Hepatocyte (in vitro differentiated cells): ENCODE results near the gene EEFSEC. TPM values are rescaled to one million over a fixed set of nuclear protein-coding genes. Genes with fewer than 3 reads are reported as not detected.

Experiments used
- DNase-seq: peaks from one replicate; pipeline ENCODE4 v3.0.0-alpha.2; 2016; ENCODE audit warnings: low spot score
- H2AFZ ChIP-seq: fragments of 200-600 bp; sonication (generic); 2 replicates; pipeline ENCODE4 v1.6.0; 2016; ENCODE audit warnings: antibody characterized with exemption, mild to moderate bottlenecking
- H3K27ac ChIP-seq: fragments of 200-600 bp; sonication (generic); 2 replicates; pipeline ENCODE4 v1.5.1; 2016; ENCODE audit warnings: mild to moderate bottlenecking
- H3K27me3 ChIP-seq: fragments of 200-600 bp; sonication (generic); 2 replicates; pipeline ENCODE4 v1.6.1; 2016
- H3K36me3 ChIP-seq: fragments of 200-600 bp; sonication (generic); replicated peaks from 2 replicates; pipeline ENCODE4 v1.5.1; 2016; ENCODE audit warnings: low read depth; ENCODE audit not compliant: insufficient read depth
- H3K4me1 ChIP-seq: fragments of 200-600 bp; sonication (generic); 2 replicates; pipeline ENCODE4 v1.5.1; 2016; ENCODE audit warnings: mild to moderate bottlenecking, moderate library complexity; ENCODE audit not compliant: insufficient read depth
- H3K4me2 ChIP-seq: fragments of 200-600 bp; sonication (generic); 2 replicates; pipeline ENCODE4 v1.6.0; 2016
- H3K4me3 ChIP-seq: fragments of 200-600 bp; sonication (generic); 2 replicates; pipeline ENCODE4 v1.5.1; 2016; ENCODE audit warnings: mild to moderate bottlenecking
- H3K79me2 ChIP-seq: fragments of 200-600 bp; sonication (generic); 2 replicates; pipeline ENCODE4 v1.6.0; 2017; ENCODE audit warnings: mild to moderate bottlenecking
- H3K9me2 ChIP-seq: fragments of 200-600 bp; sonication (generic); replicated peaks from 2 replicates; pipeline ENCODE4 v1.6.0; 2017; ENCODE audit warnings: mild to moderate bottlenecking; ENCODE audit not compliant: insufficient read depth
- H3K9me3 ChIP-seq: fragments of 200-600 bp; sonication (generic); 2 replicates; pipeline ENCODE4 v1.5.1; 2016; ENCODE audit warnings: low read depth, mild to moderate bottlenecking
- H4K20me1 ChIP-seq: fragments of 200-600 bp; sonication (generic); 2 replicates; pipeline ENCODE4 v1.6.0; 2016; ENCODE audit warnings: mild to moderate bottlenecking; ENCODE audit not compliant: insufficient read depth, poor library complexity, severe bottlenecking
- EZH2 ChIP-seq: fragments of 200-600 bp; sonication (generic); IDR thresholded peaks from 2 replicates; pipeline ENCODE4 v1.6.1; 2016; ENCODE audit warnings: antibody characterized with exemption, mild to moderate bottlenecking, borderline replicate concordance
- EZH2phosphoT487 ChIP-seq: fragments of 200-600 bp; sonication (generic); IDR thresholded peaks from one replicate; pipeline ENCODE4 v1.6.1; 2018; ENCODE audit warnings: antibody characterized with exemption, mild to moderate bottlenecking, low read depth, moderate library complexity; ENCODE audit not compliant: unreplicated experiment, severe bottlenecking
- WGBS: methylation state at CpG from one replicate; pipeline ENCODE4 v1.1.6; 2016; ENCODE audit warnings: low lambda C conversion rate; ENCODE audit errors: missing lambda C conversion rate; 5-methylcytosine and 5-hydroxymethylcytosine counted together
- polyA plus RNA-seq: library from polyadenylated mRNA; unstranded; fragments of >200 nt; fragmentation: Nextera tagmentation; extraction: Ambion mirVana; gene quantifications from 2 replicates; pipeline ENCODE4 v1.2.1, GENCODE V29; 2016
- total RNA-seq: library from RNA; depleted of rRNA; stranded (reverse); fragments of >200 nt; gene quantifications from 2 replicates; pipeline ENCODE4 v1.2.3, GENCODE V29; 2014
- TF ChIP-seq, protein P1 (sequence below): fragments of 200-600 bp; sonication (generic); IDR thresholded peaks from 2 replicates; pipeline ENCODE4 v1.5.1; 2016; ENCODE audit warnings: antibody characterized with exemption, mild to moderate bottlenecking; ENCODE audit not compliant: poor library complexity

The EEFSEC gene
- total and polyA plus RNA-seq, 2 experiments from 2014 or later = 9.8 to 17.5 TPM

DNA sequence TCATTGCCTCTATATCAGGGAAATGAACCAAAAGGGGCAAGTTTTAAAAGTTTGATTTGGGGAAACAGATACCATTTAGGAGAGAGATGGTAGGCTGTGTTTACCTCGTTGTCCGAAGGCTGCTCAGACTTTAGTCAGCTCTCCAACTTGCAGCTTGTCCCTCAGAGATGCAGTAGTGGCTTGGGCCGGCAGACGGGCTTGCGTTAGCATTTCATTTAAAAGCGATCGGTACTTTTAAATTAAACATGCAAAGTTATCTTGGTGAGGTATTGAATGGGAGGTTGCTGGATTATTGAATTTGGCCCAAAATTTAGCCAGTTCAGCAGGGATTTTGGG is 26.2 kb downstream of the EEFSEC start:
- H2AFZ ChIP-seq = no peak overlapping the region
- no peak overlapping the region for H3K27ac ChIP-seq
- WGBS = 67% methylated on average over 7 of the region's 7 CpGs
- DNase-seq = no peak
- peak overlapping the region; percentile 36 for H3K4me2 ChIP-seq
- no peaks in the 10 kb centered on the region for H3K36me3 ChIP-seq
- H3K9me2 ChIP-seq = no peaks in the 10 kb centered on the region
- H3K27me3 ChIP-seq = no peaks in the 10 kb centered on the region
- peaks cover 10% of the 10 kb centered on the region for H3K79me2 ChIP-seq
- peaks cover 9% of the 10 kb centered on the region for H3K4me1 ChIP-seq
- TF ChIP-seq, protein P1, sequence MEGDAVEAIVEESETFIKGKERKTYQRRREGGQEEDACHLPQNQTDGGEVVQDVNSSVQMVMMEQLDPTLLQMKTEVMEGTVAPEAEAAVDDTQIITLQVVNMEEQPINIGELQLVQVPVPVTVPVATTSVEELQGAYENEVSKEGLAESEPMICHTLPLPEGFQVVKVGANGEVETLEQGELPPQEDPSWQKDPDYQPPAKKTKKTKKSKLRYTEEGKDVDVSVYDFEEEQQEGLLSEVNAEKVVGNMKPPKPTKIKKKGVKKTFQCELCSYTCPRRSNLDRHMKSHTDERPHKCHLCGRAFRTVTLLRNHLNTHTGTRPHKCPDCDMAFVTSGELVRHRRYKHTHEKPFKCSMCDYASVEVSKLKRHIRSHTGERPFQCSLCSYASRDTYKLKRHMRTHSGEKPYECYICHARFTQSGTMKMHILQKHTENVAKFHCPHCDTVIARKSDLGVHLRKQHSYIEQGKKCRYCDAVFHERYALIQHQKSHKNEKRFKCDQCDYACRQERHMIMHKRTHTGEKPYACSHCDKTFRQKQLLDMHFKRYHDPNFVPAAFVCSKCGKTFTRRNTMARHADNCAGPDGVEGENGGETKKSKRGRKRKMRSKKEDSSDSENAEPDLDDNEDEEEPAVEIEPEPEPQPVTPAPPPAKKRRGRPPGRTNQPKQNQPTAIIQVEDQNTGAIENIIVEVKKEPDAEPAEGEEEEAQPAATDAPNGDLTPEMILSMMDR = no peak
- no peak for TF ChIP-seq EZH2phosphoT487
- no peak for TF ChIP-seq EZH2
- H4K20me1 ChIP-seq = no peaks in the 10 kb centered on the region
- no peaks in the 10 kb centered on the region for H3K9me3 ChIP-seq
- no peak overlapping the region for H3K4me3 ChIP-seq

DNA sequence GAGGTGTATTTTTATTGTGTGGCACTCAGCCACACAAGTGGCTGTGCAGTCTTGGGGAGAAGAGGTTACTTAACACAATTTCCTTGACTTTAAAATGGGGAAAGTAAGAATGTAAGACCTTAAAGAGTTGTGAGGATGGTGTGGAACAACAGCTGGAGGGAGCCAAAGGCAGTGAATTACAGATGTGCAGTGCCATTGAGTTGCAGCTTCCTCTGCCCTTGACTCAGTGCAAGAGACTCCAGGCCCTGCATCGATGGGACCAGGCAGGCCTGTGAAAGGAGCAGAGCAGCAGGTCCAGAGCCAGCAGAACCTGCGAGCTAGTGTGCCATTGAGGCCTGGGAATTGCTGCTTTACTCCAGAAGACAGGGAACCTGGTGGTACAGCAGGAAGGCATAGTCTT is 27.2 kb downstream of the EEFSEC start:
- no peak for DNase-seq
- 87% methylated on average over 2 of the region's 2 CpGs for WGBS
- Histone ChIP-seq H3K36me3 (no peaks in the 10 kb centered on the region), H2AFZ (no peak overlapping the region), H3K79me2 (peaks cover 12% of the 10 kb centered on the region), H3K9me3 (no peaks in the 10 kb centered on the region), H3K27ac (no peak overlapping the region), H3K27me3 (no peaks in the 10 kb centered on the region), H4K20me1 (no peaks in the 10 kb centered on the region), H3K9me2 (no peaks in the 10 kb centered on the region), H3K4me3 (no peak overlapping the region), H3K4me1 (peaks cover 7% of the 10 kb centered on the region), H3K4me2 (no peak overlapping the region)
- TF ChIP-seq, protein P1 = no peak
- TF ChIP-seq EZH2 (no peak), EZH2phosphoT487 (no peak)

DNA sequence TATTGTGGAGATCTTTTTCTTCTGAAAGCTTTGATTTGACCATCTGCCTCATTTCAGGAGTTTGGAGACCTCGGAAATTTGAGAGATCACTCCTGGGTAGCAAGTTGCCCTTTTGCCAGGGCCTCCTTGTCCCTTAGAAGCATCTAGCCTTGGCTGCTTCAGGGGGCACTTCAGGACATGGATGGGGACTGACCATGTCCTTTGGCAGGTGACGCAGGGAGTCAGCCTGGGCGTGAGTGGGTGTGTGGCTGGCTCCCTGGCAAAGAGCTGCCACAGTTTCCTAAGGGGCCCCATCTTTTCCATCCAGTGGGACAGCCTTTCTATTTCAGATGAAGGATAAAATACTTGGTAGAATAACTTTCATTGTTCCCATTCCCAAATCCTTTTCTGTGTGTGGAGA is 27.6 kb downstream of the EEFSEC start:
- 97% methylated on average over 3 of the region's 3 CpGs for WGBS
- peaks cover 16% of the 10 kb centered on the region for H3K79me2 ChIP-seq
- H3K9me2 ChIP-seq = no peaks in the 10 kb centered on the region
- TF ChIP-seq, protein P1 = no peak
- TF ChIP-seq EZH2 (no peak), EZH2phosphoT487 (no peak)
- no peaks in the 10 kb centered on the region for H3K9me3 ChIP-seq
- H3K4me1 ChIP-seq = peaks cover 7% of the 10 kb centered on the region
- no peak overlapping the region for H3K4me2 ChIP-seq
- no peak overlapping the region for H2AFZ ChIP-seq
- no peaks in the 10 kb centered on the region for H4K20me1 ChIP-seq
- DNase-seq = no peak
- no peak overlapping the region for H3K4me3 ChIP-seq
- no peaks in the 10 kb centered on the region for H3K36me3 ChIP-seq
- H3K27me3 ChIP-seq = no peaks in the 10 kb centered on the region
- no peak overlapping the region for H3K27ac ChIP-seq

DNA sequence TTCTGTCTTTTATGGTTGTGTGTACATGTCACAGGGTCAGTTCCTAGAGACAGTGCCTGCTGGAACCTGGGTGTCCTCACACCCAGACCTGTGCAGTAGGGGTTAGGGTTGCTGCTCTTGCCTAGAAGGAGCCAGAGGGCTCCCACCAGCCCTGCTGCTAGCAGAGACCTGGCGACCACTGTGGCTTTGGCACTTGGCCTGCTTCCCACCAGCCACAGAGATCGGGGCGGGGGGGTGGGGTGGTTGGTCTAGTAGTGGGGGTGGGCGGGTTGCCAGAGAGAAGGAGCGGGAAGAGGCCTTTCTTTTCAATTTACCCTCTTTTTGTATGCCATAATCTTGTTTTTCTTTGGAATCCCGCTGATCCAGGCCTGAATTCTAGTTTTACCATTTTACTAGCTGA is 29.4 kb downstream of the EEFSEC start:
- DNase-seq = no peak
- Histone ChIP-seq H2AFZ (no peak overlapping the region), H3K4me2 (no peak overlapping the region), H3K9me3 (no peaks in the 10 kb centered on the region), H3K27me3 (no peaks in the 10 kb centered on the region), H3K79me2 (peaks cover 20% of the 10 kb centered on the region), H3K4me1 (peaks cover 7% of the 10 kb centered on the region), H3K36me3 (no peaks in the 10 kb centered on the region), H3K4me3 (no peak overlapping the region), H3K27ac (no peak overlapping the region), H4K20me1 (no peaks in the 10 kb centered on the region), H3K9me2 (no peaks in the 10 kb centered on the region)
- WGBS = 82% methylated on average over 6 of the region's 6 CpGs
- TF ChIP-seq, protein P1 = no peak
- TF ChIP-seq EZH2 (no peak), EZH2phosphoT487 (no peak)
